HEK293 (cell line): ENCODE results near the gene BMAL2.

Experiments
- BCL11A ChIP-seq: fragments of 450-650 bp; formaldehyde crosslinking; IDR thresholded peaks from 2 replicates; pipeline ENCODE4 v1.5.1; 2016; ENCODE audit warnings: low read depth, missing biosample characterization, missing genetic modification characterization
- FEZF1 ChIP-seq: fragments of 450-650 bp; formaldehyde crosslinking; IDR thresholded peaks from 2 replicates; pipeline ENCODE4 v1.5.1; 2016; ENCODE audit warnings: missing biosample characterization, missing genetic modification characterization
- KLF1 ChIP-seq: fragments of 450-650 bp; formaldehyde crosslinking; IDR thresholded peaks from 2 replicates; pipeline ENCODE4 v1.5.1; 2016; ENCODE audit warnings: missing biosample characterization, missing genetic modification characterization
- RBAK ChIP-seq: fragments of 450-650 bp; formaldehyde crosslinking; IDR thresholded peaks from 2 replicates; pipeline ENCODE4 v1.5.1; 2016; ENCODE audit warnings: missing biosample characterization, missing genetic modification characterization
- ZBTB1 ChIP-seq: fragments of 450-650 bp; formaldehyde crosslinking; IDR thresholded peaks from 2 replicates; pipeline ENCODE4 v1.5.1; 2016; ENCODE audit warnings: missing biosample characterization, missing genetic modification characterization
- ZNF221 ChIP-seq: fragments of 450-650 bp; formaldehyde crosslinking; IDR thresholded peaks from 2 replicates; pipeline ENCODE4 v1.5.1; 2017; ENCODE audit warnings: missing biosample characterization, missing genetic modification characterization, borderline replicate concordance
- ZNF302 ChIP-seq: fragments of 450-650 bp; formaldehyde crosslinking; IDR thresholded peaks from 2 replicates; pipeline ENCODE4 v1.5.1; 2016; ENCODE audit warnings: missing biosample characterization, missing genetic modification characterization, low read depth
- ZNF324 ChIP-seq: fragments of 450-650 bp; formaldehyde crosslinking; IDR thresholded peaks from 2 replicates; pipeline ENCODE4 v1.5.1; 2016; ENCODE audit warnings: missing biosample characterization, missing genetic modification characterization
- ZNF473 ChIP-seq: fragments of 450-650 bp; formaldehyde crosslinking; IDR thresholded peaks from 2 replicates; pipeline ENCODE4 v1.5.1; 2017; ENCODE audit warnings: missing biosample characterization, missing genetic modification characterization
- ZNF521 ChIP-seq: fragments of 450-650 bp; formaldehyde crosslinking; IDR thresholded peaks from 2 replicates; pipeline ENCODE4 v1.5.1; 2017; ENCODE audit warnings: missing biosample characterization, mild to moderate bottlenecking, missing genetic modification characterization
- ZNF560 ChIP-seq: fragments of 450-650 bp; formaldehyde crosslinking; IDR thresholded peaks from 2 replicates; pipeline ENCODE4 v1.5.1; 2017; ENCODE audit warnings: missing biosample characterization, missing genetic modification characterization, borderline replicate concordance
- ZNF585B ChIP-seq: fragments of 450-650 bp; formaldehyde crosslinking; IDR thresholded peaks from 2 replicates; pipeline ENCODE4 v1.5.1; 2016; ENCODE audit warnings: missing biosample characterization, missing genetic modification characterization
- ZNF610 ChIP-seq: fragments of 450-650 bp; formaldehyde crosslinking; IDR thresholded peaks from 2 replicates; pipeline ENCODE4 v1.5.1; 2016; ENCODE audit warnings: missing biosample characterization, missing genetic modification characterization, borderline replicate concordance
- ZNF768 ChIP-seq: fragments of 450-650 bp; formaldehyde crosslinking; IDR thresholded peaks from 2 replicates; pipeline ENCODE4 v1.5.1; 2018; ENCODE audit warnings: missing biosample characterization, mild to moderate bottlenecking, missing genetic modification characterization
- ZNF785 ChIP-seq: fragments of 450-650 bp; formaldehyde crosslinking; IDR thresholded peaks from 2 replicates; pipeline ENCODE4 v1.5.1; 2016; ENCODE audit warnings: missing biosample characterization, missing genetic modification characterization
- ZNF843 ChIP-seq: fragments of 450-650 bp; formaldehyde crosslinking; IDR thresholded peaks from 2 replicates; pipeline ENCODE4 v1.5.1; 2016; ENCODE audit warnings: missing biosample characterization, missing genetic modification characterization
- TF ChIP-seq, protein P1 (sequence below): fragments of 450-650 bp; formaldehyde crosslinking; IDR thresholded peaks from 2 replicates; pipeline ENCODE4 v1.5.1; 2016; ENCODE audit warnings: missing biosample characterization, missing genetic modification characterization, borderline replicate concordance
- TF ChIP-seq, protein P2 (sequence below): fragments of 450-650 bp; formaldehyde crosslinking; IDR thresholded peaks from 2 replicates; pipeline ENCODE4 v1.5.1; 2016; ENCODE audit warnings: missing biosample characterization, missing genetic modification characterization, borderline replicate concordance
- TF ChIP-seq, protein P3 (sequence below): fragments of 450-650 bp; formaldehyde crosslinking; IDR thresholded peaks from 2 replicates; pipeline ENCODE4 v1.5.1; 2016; ENCODE audit warnings: missing biosample characterization, missing genetic modification characterization
- TF ChIP-seq, protein P4 (sequence below): fragments of 450-650 bp; formaldehyde crosslinking; IDR thresholded peaks from 2 replicates; pipeline ENCODE4; 2016; ENCODE audit warnings: missing biosample characterization, missing genetic modification characterization
- TF ChIP-seq, protein P5 (sequence below): fragments of 450-650 bp; formaldehyde crosslinking; IDR thresholded peaks from 2 replicates; pipeline ENCODE4 v1.5.1; 2016; ENCODE audit warnings: missing biosample characterization, missing genetic modification characterization
- TF ChIP-seq, protein P6 (sequence below): fragments of 450-650 bp; formaldehyde crosslinking; IDR thresholded peaks from 2 replicates; pipeline ENCODE4 v1.5.1; 2016; ENCODE audit warnings: missing biosample characterization, missing genetic modification characterization
- TF ChIP-seq, protein P7 (sequence below): sonication (generic); formaldehyde crosslinking; IDR thresholded peaks from 2 replicates; pipeline ENCODE4 v1.8.1; 2022; ENCODE audit warnings: mild to moderate bottlenecking, moderate library complexity, missing genetic modification reagents
- TF ChIP-seq, protein P8 (sequence below): fragments of 450-650 bp; formaldehyde crosslinking; IDR thresholded peaks from 2 replicates; pipeline ENCODE4 v1.5.1; 2016; ENCODE audit warnings: missing biosample characterization, missing genetic modification characterization

Gene BMAL2

DNA sequence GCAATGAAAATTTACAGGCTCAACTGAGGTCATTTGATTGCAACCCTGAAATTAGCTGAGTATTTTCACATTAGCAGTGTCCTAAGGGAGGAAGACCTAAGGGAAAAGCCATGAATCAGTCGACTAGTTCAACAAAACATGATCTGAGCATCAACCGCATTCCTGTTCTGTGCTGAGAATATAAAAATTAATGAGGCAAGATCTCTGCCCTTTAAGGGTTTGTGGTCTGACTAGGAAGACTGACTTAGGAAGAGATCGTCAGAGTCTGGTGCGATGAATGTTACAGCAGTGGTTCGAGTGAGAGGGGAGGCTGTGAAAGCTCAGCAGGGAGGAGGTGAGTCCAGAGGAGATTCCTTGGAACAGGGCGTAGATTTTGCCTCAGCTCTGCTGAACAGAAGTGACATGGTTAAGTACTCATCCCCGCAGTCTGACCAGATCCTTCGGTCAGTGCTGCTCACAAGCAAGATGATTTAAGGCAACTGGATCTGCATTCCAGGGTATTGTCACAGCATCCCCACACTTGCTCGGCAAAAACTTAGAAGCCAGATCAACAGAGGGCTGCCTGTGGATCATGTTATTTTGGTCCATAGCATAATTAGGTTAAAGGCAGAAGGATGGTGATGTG is 49.6 kb downstream of the BMAL2 start (continued):
- no peak for TF ChIP-seq ZNF521 (tag by site-specific recombination)
- TF ChIP-seq ZNF785 (tag by site-specific recombination): no peak
- TF ChIP-seq, protein P1, sequence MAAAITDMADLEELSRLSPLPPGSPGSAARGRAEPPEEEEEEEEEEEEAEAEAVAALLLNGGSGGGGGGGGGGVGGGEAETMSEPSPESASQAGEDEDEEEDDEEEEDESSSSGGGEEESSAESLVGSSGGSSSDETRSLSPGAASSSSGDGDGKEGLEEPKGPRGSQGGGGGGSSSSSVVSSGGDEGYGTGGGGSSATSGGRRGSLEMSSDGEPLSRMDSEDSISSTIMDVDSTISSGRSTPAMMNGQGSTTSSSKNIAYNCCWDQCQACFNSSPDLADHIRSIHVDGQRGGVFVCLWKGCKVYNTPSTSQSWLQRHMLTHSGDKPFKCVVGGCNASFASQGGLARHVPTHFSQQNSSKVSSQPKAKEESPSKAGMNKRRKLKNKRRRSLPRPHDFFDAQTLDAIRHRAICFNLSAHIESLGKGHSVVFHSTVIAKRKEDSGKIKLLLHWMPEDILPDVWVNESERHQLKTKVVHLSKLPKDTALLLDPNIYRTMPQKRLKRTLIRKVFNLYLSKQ (tag by site-specific recombination): no peak
- no peak for TF ChIP-seq ZNF843 (tag by site-specific recombination)
- no peak for TF ChIP-seq KLF1 (tag by site-specific recombination)
- TF ChIP-seq, protein P2, sequence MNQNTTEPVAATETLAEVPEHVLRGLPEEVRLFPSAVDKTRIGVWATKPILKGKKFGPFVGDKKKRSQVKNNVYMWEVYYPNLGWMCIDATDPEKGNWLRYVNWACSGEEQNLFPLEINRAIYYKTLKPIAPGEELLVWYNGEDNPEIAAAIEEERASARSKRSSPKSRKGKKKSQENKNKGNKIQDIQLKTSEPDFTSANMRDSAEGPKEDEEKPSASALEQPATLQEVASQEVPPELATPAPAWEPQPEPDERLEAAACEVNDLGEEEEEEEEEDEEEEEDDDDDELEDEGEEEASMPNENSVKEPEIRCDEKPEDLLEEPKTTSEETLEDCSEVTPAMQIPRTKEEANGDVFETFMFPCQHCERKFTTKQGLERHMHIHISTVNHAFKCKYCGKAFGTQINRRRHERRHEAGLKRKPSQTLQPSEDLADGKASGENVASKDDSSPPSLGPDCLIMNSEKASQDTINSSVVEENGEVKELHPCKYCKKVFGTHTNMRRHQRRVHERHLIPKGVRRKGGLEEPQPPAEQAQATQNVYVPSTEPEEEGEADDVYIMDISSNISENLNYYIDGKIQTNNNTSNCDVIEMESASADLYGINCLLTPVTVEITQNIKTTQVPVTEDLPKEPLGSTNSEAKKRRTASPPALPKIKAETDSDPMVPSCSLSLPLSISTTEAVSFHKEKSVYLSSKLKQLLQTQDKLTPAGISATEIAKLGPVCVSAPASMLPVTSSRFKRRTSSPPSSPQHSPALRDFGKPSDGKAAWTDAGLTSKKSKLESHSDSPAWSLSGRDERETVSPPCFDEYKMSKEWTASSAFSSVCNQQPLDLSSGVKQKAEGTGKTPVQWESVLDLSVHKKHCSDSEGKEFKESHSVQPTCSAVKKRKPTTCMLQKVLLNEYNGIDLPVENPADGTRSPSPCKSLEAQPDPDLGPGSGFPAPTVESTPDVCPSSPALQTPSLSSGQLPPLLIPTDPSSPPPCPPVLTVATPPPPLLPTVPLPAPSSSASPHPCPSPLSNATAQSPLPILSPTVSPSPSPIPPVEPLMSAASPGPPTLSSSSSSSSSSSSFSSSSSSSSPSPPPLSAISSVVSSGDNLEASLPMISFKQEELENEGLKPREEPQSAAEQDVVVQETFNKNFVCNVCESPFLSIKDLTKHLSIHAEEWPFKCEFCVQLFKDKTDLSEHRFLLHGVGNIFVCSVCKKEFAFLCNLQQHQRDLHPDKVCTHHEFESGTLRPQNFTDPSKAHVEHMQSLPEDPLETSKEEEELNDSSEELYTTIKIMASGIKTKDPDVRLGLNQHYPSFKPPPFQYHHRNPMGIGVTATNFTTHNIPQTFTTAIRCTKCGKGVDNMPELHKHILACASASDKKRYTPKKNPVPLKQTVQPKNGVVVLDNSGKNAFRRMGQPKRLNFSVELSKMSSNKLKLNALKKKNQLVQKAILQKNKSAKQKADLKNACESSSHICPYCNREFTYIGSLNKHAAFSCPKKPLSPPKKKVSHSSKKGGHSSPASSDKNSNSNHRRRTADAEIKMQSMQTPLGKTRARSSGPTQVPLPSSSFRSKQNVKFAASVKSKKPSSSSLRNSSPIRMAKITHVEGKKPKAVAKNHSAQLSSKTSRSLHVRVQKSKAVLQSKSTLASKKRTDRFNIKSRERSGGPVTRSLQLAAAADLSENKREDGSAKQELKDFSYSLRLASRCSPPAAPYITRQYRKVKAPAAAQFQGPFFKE (tag by site-specific recombination): no peak
- TF ChIP-seq ZNF560 (tag by site-specific recombination): no peak
- TF ChIP-seq ZNF221 (tag by site-specific recombination): no peak
- TF ChIP-seq, protein P3, sequence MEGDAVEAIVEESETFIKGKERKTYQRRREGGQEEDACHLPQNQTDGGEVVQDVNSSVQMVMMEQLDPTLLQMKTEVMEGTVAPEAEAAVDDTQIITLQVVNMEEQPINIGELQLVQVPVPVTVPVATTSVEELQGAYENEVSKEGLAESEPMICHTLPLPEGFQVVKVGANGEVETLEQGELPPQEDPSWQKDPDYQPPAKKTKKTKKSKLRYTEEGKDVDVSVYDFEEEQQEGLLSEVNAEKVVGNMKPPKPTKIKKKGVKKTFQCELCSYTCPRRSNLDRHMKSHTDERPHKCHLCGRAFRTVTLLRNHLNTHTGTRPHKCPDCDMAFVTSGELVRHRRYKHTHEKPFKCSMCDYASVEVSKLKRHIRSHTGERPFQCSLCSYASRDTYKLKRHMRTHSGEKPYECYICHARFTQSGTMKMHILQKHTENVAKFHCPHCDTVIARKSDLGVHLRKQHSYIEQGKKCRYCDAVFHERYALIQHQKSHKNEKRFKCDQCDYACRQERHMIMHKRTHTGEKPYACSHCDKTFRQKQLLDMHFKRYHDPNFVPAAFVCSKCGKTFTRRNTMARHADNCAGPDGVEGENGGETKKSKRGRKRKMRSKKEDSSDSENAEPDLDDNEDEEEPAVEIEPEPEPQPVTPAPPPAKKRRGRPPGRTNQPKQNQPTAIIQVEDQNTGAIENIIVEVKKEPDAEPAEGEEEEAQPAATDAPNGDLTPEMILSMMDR (tag by site-specific recombination): no peak
- TF ChIP-seq FEZF1: peak; percentile 74
- no peak for TF ChIP-seq ZNF302
- no peak for TF ChIP-seq ZNF473 (tag by site-specific recombination)
- no peak for TF ChIP-seq ZNF610 (tag by site-specific recombination)
- TF ChIP-seq, protein P4, sequence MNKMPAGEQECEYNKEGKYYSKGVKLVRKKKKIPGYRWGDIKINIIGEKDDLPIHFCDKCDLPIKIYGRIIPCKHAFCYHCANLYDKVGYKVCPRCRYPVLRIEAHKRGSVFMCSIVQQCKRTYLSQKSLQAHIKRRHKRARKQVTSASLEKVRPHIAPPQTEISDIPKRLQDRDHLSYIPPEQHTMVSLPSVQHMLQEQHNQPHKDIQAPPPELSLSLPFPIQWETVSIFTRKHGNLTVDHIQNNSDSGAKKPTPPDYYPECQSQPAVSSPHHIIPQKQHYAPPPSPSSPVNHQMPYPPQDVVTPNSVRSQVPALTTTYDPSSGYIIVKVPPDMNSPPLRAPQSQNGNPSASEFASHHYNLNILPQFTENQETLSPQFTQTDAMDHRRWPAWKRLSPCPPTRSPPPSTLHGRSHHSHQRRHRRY (tag by site-specific recombination): no peak
- TF ChIP-seq ZNF768 (tag by site-specific recombination): no peak
- TF ChIP-seq, protein P5, sequence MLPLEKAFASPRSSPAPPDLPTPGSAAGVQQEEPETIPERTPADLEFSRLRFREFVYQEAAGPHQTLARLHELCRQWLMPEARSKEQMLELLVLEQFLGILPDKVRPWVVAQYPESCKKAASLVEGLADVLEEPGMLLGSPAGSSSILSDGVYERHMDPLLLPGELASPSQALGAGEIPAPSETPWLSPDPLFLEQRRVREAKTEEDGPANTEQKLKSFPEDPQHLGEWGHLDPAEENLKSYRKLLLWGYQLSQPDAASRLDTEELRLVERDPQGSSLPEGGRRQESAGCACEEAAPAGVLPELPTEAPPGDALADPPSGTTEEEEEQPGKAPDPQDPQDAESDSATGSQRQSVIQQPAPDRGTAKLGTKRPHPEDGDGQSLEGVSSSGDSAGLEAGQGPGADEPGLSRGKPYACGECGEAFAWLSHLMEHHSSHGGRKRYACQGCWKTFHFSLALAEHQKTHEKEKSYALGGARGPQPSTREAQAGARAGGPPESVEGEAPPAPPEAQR (tag by site-specific recombination): no peak
- no peak for TF ChIP-seq ZNF324
- TF ChIP-seq, protein P6, sequence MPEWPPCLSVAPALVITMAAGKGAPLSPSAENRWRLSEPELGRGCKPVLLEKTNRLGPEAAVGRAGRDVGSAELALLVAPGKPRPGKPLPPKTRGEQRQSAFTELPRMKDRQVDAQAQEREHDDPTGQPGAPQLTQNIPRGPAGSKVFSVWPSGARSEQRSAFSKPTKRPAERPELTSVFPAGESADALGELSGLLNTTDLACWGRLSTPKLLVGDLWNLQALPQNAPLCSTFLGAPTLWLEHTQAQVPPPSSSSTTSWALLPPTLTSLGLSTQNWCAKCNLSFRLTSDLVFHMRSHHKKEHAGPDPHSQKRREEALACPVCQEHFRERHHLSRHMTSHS (tag by site-specific recombination): no peak
- TF ChIP-seq BCL11A (tag by site-specific recombination): peak; percentile 22; the same call in 1 of the 2 replicates
- no peak for TF ChIP-seq ZNF585B (tag by site-specific recombination)
- TF ChIP-seq, protein P7, sequence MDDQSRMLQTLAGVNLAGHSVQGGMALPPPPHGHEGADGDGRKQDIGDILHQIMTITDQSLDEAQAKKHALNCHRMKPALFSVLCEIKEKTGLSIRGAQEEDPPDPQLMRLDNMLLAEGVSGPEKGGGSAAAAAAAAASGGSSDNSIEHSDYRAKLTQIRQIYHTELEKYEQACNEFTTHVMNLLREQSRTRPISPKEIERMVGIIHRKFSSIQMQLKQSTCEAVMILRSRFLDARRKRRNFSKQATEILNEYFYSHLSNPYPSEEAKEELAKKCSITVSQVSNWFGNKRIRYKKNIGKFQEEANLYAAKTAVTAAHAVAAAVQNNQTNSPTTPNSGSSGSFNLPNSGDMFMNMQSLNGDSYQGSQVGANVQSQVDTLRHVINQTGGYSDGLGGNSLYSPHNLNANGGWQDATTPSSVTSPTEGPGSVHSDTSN (CRISPR knock-in tag): no peak
- TF ChIP-seq ZBTB1: no peak
- TF ChIP-seq, protein P8, sequence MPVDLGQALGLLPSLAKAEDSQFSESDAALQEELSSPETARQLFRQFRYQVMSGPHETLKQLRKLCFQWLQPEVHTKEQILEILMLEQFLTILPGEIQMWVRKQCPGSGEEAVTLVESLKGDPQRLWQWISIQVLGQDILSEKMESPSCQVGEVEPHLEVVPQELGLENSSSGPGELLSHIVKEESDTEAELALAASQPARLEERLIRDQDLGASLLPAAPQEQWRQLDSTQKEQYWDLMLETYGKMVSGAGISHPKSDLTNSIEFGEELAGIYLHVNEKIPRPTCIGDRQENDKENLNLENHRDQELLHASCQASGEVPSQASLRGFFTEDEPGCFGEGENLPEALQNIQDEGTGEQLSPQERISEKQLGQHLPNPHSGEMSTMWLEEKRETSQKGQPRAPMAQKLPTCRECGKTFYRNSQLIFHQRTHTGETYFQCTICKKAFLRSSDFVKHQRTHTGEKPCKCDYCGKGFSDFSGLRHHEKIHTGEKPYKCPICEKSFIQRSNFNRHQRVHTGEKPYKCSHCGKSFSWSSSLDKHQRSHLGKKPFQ (tag by site-specific recombination): no peak
- no peak for TF ChIP-seq RBAK (tag by site-specific recombination)
